Spleen (tissue), 7 donors: ENCODE measurements around the gene SHMT2.

ENCODE experiments used
- POLR2A ChIP-seq, 3 donors: fragments of 450-650 bp; IDR thresholded peaks; one replicate each; pipeline ENCODE4 v1.5.1; 2017; ENCODE audit warnings: antibody characterized with exemption in 3 of 3, mild to moderate bottlenecking in 1 of 3
- TF ChIP-seq, protein P1 (sequence below), 11 experiments: fragments of 200-600 bp in 7 of 11; fragments of 450-650 bp in 4 of 11; sonication (generic) in 4 of 11; IDR thresholded peaks in 8 of 11; conservative IDR thresholded peaks in 3 of 11; 1 replicate in 7 of 11; 2 replicates in 4 of 11; pipeline versions ENCODE4 v1.4.0 to v1.8.0; 2016 to 2021; ENCODE audit warnings: antibody characterized with exemption in 11 of 11, inconsistent platforms in 4 of 11, mild to moderate bottlenecking in 1 of 11
- donor health status: DM: no; HTN: no; CAD: no; lungs with moderate emphysema.
- donor health status: DM: no; HTN: no; CAD: no.
- donor health status: DM: no; HTN: no; CAD: no.

DNA sequence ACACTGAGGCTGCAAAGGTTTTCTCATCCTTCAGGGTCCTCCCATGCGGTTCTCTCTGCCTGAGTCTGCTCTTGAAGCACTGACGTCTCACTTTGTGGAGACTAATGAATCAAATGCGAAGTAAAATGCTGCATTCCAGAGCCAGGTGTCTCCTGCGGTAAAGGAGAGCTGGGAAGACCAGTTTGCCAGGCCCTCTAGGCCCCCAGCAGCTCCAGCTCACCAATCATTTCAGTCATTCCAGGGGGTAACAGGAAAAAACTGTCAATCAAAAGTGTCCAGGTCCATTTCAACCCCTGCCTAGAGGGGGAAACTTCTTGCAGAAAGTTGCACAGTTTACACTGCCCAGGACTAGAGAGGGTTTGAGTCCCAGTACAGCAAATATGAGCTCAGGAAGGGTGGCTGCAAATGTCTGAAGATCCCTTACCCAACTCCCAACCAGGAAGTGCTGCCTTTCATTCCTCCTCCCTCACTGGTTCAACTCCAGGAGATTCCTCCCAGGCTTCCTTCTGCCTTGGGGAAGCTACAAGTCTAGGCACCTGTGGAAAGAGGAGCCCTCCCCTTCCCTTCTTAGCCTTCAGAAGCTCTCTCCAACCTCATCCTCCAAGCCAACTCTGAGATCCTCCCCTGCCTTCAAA, 15.6 kb upstream of the SHMT2 start:
- TF ChIP-seq, protein P1, sequence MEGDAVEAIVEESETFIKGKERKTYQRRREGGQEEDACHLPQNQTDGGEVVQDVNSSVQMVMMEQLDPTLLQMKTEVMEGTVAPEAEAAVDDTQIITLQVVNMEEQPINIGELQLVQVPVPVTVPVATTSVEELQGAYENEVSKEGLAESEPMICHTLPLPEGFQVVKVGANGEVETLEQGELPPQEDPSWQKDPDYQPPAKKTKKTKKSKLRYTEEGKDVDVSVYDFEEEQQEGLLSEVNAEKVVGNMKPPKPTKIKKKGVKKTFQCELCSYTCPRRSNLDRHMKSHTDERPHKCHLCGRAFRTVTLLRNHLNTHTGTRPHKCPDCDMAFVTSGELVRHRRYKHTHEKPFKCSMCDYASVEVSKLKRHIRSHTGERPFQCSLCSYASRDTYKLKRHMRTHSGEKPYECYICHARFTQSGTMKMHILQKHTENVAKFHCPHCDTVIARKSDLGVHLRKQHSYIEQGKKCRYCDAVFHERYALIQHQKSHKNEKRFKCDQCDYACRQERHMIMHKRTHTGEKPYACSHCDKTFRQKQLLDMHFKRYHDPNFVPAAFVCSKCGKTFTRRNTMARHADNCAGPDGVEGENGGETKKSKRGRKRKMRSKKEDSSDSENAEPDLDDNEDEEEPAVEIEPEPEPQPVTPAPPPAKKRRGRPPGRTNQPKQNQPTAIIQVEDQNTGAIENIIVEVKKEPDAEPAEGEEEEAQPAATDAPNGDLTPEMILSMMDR (IDR thresholded peaks at IDR 0.05 in 8 of 11, conservative IDR thresholded peaks at IDR 0.05 in 3 of 11) = no peak
- no peak for TF ChIP-seq POLR2A (IDR thresholded peaks at IDR 0.05)
